Left lung (tissue), 10 donors: ENCODE data around the gene P3H2. TPM values are rescaled to one million over a fixed set of nuclear protein-coding genes. Genes with fewer than 3 reads are reported as not detected.

Source experiments
- ATAC-seq: fragments of 200-7000 bp; cut with Tn5 transposase; one replicate; pipeline ENCODE4 v1.9.1; 2020; ENCODE audit warnings: moderate library complexity
- DNase-seq, 4 donors: peaks; one replicate each; pipeline ENCODE4 v3.0.0-alpha.2; 2013 to 2020
- H3K27ac ChIP-seq, 2 donors: fragments of 200-600 bp; sonication (generic) in 1 of 2; one replicate each; pipeline versions ENCODE4 v1.5.0 to v1.8.0; 2020 to 2021
- H3K27me3 ChIP-seq, 2 donors: fragments of 200-600 bp; sonication (generic) in 1 of 2; one replicate each; pipeline versions ENCODE4 v1.5.0 to v1.8.0; 2020 to 2021
- H3K36me3 ChIP-seq, 2 donors: fragments of 200-600 bp; sonication (generic) in 1 of 2; one replicate each; pipeline versions ENCODE4 v1.5.0 to v1.8.0; 2020 to 2021
- H3K4me1 ChIP-seq, 2 donors: fragments of 200-600 bp; one replicate each; pipeline ENCODE4 v1.8.0; 2021
- H3K4me3 ChIP-seq, 2 donors: fragments of 200-600 bp; sonication (generic) in 1 of 2; one replicate each; pipeline versions ENCODE4 v1.5.0 to v1.8.0; 2020 to 2021; ENCODE audit warnings: mild to moderate bottlenecking in 1 of 2
- H3K9me3 ChIP-seq, 2 donors: fragments of 200-600 bp; sonication (generic) in 1 of 2; one replicate each; pipeline versions ENCODE4 v1.5.0 to v1.8.0; 2020 to 2021
- CTCF ChIP-seq, 2 donors: fragments of 200-600 bp; sonication (generic) in 1 of 2; IDR thresholded peaks; one replicate each; pipeline versions ENCODE4 v1.5.0 to v1.8.0; 2021; ENCODE audit warnings: antibody characterized with exemption in 2 of 2
- intact Hi-C, 2 donors: fragments of 100-400 bp; cut with DNase I; formaldehyde crosslinking; loops; one replicate each; pipeline versions ENCODE4 v1.11.2 to v1.14.2; 2022
- polyA plus RNA-seq, 6 donors: library from polyadenylated mRNA; unstranded; fragments of 120-200 nt; gene quantifications; one replicate each; pipeline ENCODE4 v1.2.1, GENCODE V29; 2013; ENCODE audit not compliant: insufficient read length in 6 of 6
- total RNA-seq, 2 donors: library from RNA; stranded (reverse); fragmentation: NEBNext Ultra II Directional; extraction: Animal tissue kit (Norgen Biotek cat#: 25700); gene quantifications; one replicate each; pipeline ENCODE4 v1.2.1, GENCODE V29; 2021
- donor health status: DM: no; HTN: yes; CAD: no.
- donor health status: DM: no; HTN: no; CAD: no.

The P3H2 gene
- total and polyA plus RNA-seq, 8 donors, result 29.1 to 50.7 (median 36.1) TPM

GRCh38 chr3:189985948-189986347 lies 134.7 kb downstream of the P3H2 start:
- no peak for TF ChIP-seq CTCF (IDR thresholded peaks at IDR 0.05)
- Histone ChIP-seq H3K4me3 (no peak overlapping the region), H3K27ac (no peak overlapping the region), H3K36me3 (no peaks in the 10 kb centered on the region), H3K4me1 (peaks cover 4 to 8% of the 10 kb centered on the region in 2 donors), H3K27me3 (no peaks in the 10 kb centered on the region), H3K9me3 (no peaks in the 10 kb centered on the region)
- intact Hi-C loops, result no loop called here
- ATAC-seq, result no peak
- DNase-seq, result no peak

DNA sequence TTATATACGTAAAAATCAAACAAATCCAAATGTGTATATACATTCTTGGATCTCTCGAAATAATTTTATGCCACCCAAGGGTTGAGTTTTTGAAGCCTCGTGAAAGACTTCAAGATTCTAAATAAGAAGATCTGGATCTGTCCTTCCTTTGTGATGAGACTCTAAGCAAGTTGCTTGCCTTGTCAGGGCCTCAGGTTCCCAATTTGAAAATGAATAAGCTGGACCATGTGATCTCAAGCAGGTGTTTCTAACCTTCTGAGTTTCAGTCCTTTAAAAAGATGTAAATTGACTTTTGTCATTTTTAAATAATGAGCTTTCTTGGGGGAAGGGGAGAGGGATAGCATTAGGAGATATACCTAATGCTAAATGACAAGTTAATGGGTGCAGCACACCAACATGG lies 137.1 kb downstream of the P3H2 start:
- Histone ChIP-seq H3K4me3 (no peak overlapping the region), H3K9me3 (no peaks in the 10 kb centered on the region), H3K27me3 (no peaks in the 10 kb centered on the region), H3K4me1 (peaks cover 4 to 8% of the 10 kb centered on the region in 2 donors), H3K36me3 (no peaks in the 10 kb centered on the region), H3K27ac (no peak overlapping the region)
- ATAC-seq (no peak), DNase-seq (no peak)
- intact Hi-C loops, result no loop called here
- TF ChIP-seq CTCF (IDR thresholded peaks at IDR 0.05), result no peak

GRCh38 chr3:189982321-189982945 lies 138.3 kb downstream of the P3H2 start:
- H3K9me3 ChIP-seq, result no peaks in the 10 kb centered on the region
- H3K36me3 ChIP-seq, result no peaks in the 10 kb centered on the region
- no peak for DNase-seq
- H3K4me1 ChIP-seq, result peaks cover 4 to 8% of the 10 kb centered on the region in 2 donors
- no peak overlapping the region for H3K4me3 ChIP-seq
- ATAC-seq, result no peak
- H3K27me3 ChIP-seq, result no peaks in the 10 kb centered on the region
- H3K27ac ChIP-seq, result no peak overlapping the region
- TF ChIP-seq CTCF (IDR thresholded peaks at IDR 0.05), result no peak
- intact Hi-C loops, result no loop called here

GRCh38 chr3:189981668-189982067 lies 139.0 kb downstream of the P3H2 start:
- ATAC-seq, result peak; percentile 44
- H3K27ac ChIP-seq, result no peak overlapping the region
- TF ChIP-seq CTCF (IDR thresholded peaks at IDR 0.05), result no peak
- H3K4me1 ChIP-seq, result peaks cover 4 to 8% of the 10 kb centered on the region in 2 donors
- H3K27me3 ChIP-seq, result no peaks in the 10 kb centered on the region
- DNase-seq, result no peak
- no peaks in the 10 kb centered on the region for H3K9me3 ChIP-seq
- H3K36me3 ChIP-seq, result no peaks in the 10 kb centered on the region
- H3K4me3 ChIP-seq, result no peak overlapping the region
- intact Hi-C loops, result no loop called here

DNA sequence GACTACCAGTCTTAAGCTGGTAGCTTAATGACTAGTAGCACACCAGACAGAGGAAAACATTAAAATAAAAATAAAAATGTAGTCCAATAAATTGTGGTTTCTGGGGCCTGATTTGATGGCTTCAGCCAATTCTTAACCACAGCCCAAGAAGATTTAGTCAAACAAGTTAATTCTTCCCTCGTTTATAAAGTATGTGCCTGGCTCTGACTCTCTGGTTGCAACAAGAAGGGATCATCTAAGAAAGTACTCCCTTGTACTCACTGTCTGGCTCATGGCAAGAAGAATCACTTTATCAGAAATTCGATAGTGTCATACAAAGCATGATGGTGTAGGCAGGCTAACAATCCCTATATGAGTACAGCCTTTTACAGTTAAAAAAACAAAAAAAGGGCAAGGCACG lies 141.9 kb downstream of the P3H2 start:
- H3K36me3 ChIP-seq, result no peaks in the 10 kb centered on the region
- DNase-seq (no peak), ATAC-seq (peak; percentile 16)
- no peak overlapping the region for H3K4me3 ChIP-seq
- intact Hi-C loops, result no loop called here
- H3K4me1 ChIP-seq, result peaks cover 4 to 8% of the 10 kb centered on the region in 2 donors
- no peak for TF ChIP-seq CTCF (IDR thresholded peaks at IDR 0.05)
- H3K27ac ChIP-seq, result no peak overlapping the region
- no peaks in the 10 kb centered on the region for H3K27me3 ChIP-seq
- H3K9me3 ChIP-seq, result no peaks in the 10 kb centered on the region
